ENCODE results near the gene BMPR1B. TPM values are rescaled to one million over a fixed set of nuclear protein-coding genes. Genes with fewer than 3 reads are reported as not detected.

BMPR1B gene
- total RNA-seq, 1 experiment from 2014 or later: 0.62 TPM

DNA sequence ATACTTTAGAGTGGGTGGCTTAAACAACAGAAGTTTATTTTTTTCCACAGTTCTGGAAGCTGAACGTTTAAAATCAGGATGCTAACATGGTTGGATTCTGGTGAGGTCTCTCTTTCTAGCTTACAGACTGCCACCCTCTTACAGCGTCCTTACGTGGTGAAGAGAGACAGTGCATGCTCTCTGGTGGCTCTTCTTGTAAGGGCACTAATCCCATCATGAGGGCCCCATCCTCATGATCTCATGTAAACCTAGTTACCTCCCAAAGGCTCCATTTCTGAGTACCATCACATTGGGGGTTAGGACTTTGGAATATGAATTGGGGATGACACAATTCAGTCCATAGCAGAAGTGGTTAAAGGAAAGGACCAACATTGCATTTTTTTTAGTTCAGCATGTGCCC, 132.8 kb downstream of the BMPR1B start:
- no peak overlapping the region for H3K4me3 ChIP-seq (ENCODE audit: low read depth in 2 of 2, low read length in 2 of 2)
- no peaks in the 10 kb centered on the region for H3K36me3 ChIP-seq (ENCODE audit: control insufficient read depth, insufficient read depth, low read length)
- H3K9me3 ChIP-seq (ENCODE audit: control insufficient read depth, insufficient read depth, low read depth, low read length): no peaks in the 10 kb centered on the region
- BruUV-seq (replicated peaks): no TSS peak
- H3K27me3 ChIP-seq (ENCODE audit: control insufficient read depth, insufficient read depth, low read length): no peaks in the 10 kb centered on the region
- ATAC-seq: no peak
- no peak overlapping the region for H3K27ac ChIP-seq (ENCODE audit: low read length)
- intact Hi-C loops (cut with micrococcal nuclease; ENCODE audit: unreplicated experiment) (no loop called here), in situ Hi-C loops (cut with HindIII; ENCODE audit: low pct_unique_long_range_greater_than_20kb, low sequenced_read_pairs) (no loop called here)
- CTCF ChIA-PET: no interaction called here
- no peaks in the 10 kb centered on the region for H3K4me1 ChIP-seq (ENCODE audit: control insufficient read depth, insufficient read depth, low read length)
- TF ChIP-seq SIN3A (IDR thresholded peaks at IDR 0.05; ENCODE audit: borderline replicate concordance, insufficient read depth, low read depth, low read length) (no peak), POLR2AphosphoS5 (IDR thresholded peaks at IDR 0.05; ENCODE audit: low read depth, low read length) (no peak), TCF7L2 (IDR thresholded peaks at IDR 0.05; ENCODE audit: low read depth, low read length) (no peak)
- TF ChIP-seq, protein P1, sequence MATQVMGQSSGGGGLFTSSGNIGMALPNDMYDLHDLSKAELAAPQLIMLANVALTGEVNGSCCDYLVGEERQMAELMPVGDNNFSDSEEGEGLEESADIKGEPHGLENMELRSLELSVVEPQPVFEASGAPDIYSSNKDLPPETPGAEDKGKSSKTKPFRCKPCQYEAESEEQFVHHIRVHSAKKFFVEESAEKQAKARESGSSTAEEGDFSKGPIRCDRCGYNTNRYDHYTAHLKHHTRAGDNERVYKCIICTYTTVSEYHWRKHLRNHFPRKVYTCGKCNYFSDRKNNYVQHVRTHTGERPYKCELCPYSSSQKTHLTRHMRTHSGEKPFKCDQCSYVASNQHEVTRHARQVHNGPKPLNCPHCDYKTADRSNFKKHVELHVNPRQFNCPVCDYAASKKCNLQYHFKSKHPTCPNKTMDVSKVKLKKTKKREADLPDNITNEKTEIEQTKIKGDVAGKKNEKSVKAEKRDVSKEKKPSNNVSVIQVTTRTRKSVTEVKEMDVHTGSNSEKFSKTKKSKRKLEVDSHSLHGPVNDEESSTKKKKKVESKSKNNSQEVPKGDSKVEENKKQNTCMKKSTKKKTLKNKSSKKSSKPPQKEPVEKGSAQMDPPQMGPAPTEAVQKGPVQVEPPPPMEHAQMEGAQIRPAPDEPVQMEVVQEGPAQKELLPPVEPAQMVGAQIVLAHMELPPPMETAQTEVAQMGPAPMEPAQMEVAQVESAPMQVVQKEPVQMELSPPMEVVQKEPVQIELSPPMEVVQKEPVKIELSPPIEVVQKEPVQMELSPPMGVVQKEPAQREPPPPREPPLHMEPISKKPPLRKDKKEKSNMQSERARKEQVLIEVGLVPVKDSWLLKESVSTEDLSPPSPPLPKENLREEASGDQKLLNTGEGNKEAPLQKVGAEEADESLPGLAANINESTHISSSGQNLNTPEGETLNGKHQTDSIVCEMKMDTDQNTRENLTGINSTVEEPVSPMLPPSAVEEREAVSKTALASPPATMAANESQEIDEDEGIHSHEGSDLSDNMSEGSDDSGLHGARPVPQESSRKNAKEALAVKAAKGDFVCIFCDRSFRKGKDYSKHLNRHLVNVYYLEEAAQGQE (IDR thresholded peaks at IDR 0.05; ENCODE audit: insufficient read depth in 1 of 2, low read depth in 2 of 2, low read length in 1 of 2): no peak
- TF ChIP-seq, protein P2, sequence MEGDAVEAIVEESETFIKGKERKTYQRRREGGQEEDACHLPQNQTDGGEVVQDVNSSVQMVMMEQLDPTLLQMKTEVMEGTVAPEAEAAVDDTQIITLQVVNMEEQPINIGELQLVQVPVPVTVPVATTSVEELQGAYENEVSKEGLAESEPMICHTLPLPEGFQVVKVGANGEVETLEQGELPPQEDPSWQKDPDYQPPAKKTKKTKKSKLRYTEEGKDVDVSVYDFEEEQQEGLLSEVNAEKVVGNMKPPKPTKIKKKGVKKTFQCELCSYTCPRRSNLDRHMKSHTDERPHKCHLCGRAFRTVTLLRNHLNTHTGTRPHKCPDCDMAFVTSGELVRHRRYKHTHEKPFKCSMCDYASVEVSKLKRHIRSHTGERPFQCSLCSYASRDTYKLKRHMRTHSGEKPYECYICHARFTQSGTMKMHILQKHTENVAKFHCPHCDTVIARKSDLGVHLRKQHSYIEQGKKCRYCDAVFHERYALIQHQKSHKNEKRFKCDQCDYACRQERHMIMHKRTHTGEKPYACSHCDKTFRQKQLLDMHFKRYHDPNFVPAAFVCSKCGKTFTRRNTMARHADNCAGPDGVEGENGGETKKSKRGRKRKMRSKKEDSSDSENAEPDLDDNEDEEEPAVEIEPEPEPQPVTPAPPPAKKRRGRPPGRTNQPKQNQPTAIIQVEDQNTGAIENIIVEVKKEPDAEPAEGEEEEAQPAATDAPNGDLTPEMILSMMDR (IDR thresholded peaks at IDR 0.05): no peak
- no peak for DNase-seq (ENCODE audit: low read depth, low spot score)
- POLR2A ChIA-PET: no interaction called here

DNA sequence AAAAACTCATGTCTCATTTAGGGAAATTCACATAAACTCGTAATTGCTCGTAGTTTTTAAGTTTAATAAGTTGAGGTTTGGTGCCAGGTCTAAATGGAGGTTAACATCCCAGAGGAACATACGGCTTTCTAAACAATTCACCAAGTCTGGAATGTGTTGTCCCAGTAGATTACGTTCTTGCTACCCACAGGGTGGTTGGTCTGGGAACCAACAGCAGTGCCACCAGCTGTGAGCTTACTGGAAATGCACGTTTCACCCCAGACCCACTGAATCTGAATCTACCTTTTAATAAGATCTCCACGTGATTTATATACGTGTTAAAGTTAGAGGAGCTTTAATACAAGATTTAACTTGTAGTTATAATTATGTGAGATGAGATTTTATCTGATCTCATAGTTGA, 134.3 kb downstream of the BMPR1B start:
- H3K27ac ChIP-seq (ENCODE audit: low read length): no peak overlapping the region
- POLR2A ChIA-PET: no interaction called here
- intact Hi-C loops (cut with micrococcal nuclease; ENCODE audit: unreplicated experiment): no loop called here
- no peaks in the 10 kb centered on the region for H3K4me1 ChIP-seq (ENCODE audit: control insufficient read depth, insufficient read depth, low read length)
- no peaks in the 10 kb centered on the region for H3K27me3 ChIP-seq (ENCODE audit: control insufficient read depth, insufficient read depth, low read length)
- no peak for DNase-seq (ENCODE audit: low read depth, low spot score)
- H3K36me3 ChIP-seq (ENCODE audit: control insufficient read depth, insufficient read depth, low read length): no peaks in the 10 kb centered on the region
- no peaks in the 10 kb centered on the region for H3K9me3 ChIP-seq (ENCODE audit: control insufficient read depth, insufficient read depth, low read depth, low read length)
- ATAC-seq: no peak
- in situ Hi-C loops (cut with HindIII; ENCODE audit: low pct_unique_long_range_greater_than_20kb, low sequenced_read_pairs): no loop called here
- no peak overlapping the region for H3K4me3 ChIP-seq (ENCODE audit: low read depth in 2 of 2, low read length in 2 of 2)
- CTCF ChIA-PET: no interaction called here
- BruUV-seq (replicated peaks): no TSS peak
- TF ChIP-seq TCF7L2 (IDR thresholded peaks at IDR 0.05; ENCODE audit: low read depth, low read length): no peak
- TF ChIP-seq POLR2AphosphoS5 (IDR thresholded peaks at IDR 0.05; ENCODE audit: low read depth, low read length): no peak
- TF ChIP-seq, protein P2 (IDR thresholded peaks at IDR 0.05): no peak
- no peak for TF ChIP-seq SIN3A (IDR thresholded peaks at IDR 0.05; ENCODE audit: borderline replicate concordance, insufficient read depth, low read depth, low read length)
- TF ChIP-seq, protein P1 (IDR thresholded peaks at IDR 0.05; ENCODE audit: insufficient read depth in 1 of 2, low read depth in 2 of 2, low read length in 1 of 2): no peak
